Activated CD4-positive, alpha-beta T cell treated with anti-CD3 and anti-CD28 coated beads for 36 hours (primary cell): ENCODE data around the gene OR6B1. TPM values are rescaled to one million over a fixed set of nuclear protein-coding genes. Genes with fewer than 3 reads are reported as not detected.
"Not testable (repeated sequence)": the region's sequence is repeated elsewhere in the genome, so short reads cannot be mapped to it uniquely, and the experiment has no call there.

ENCODE experiments used
- ATAC-seq: fragments of 200-7000 bp; cut with Tn5 transposase; one replicate; pipeline ENCODE4 v1.10.0; 2021; ENCODE audit warnings: mild to moderate bottlenecking, moderate library complexity
- CTCF ChIA-PET: fragments of 350-600 bp; sonication (Branson Sonifier 250); formaldehyde crosslinking; loops from one replicate; lab custom pipeline; 2021; ENCODE audit warnings: antibody characterized with exemption; lab: Charles Lee
- POLR2A ChIA-PET: fragments of 350-600 bp; sonication (Branson Sonifier 250); formaldehyde crosslinking; loops from one replicate; lab custom pipeline; 2021; ENCODE audit warnings: antibody characterized with exemption, inconsistent platforms; lab: Charles Lee
- DNase-seq: peaks from one replicate; pipeline ENCODE4 v3.0.0-alpha.2; 2020
- H3K27ac Mint-ChIP-seq: one replicate; pipeline ENCODE4 v1.8.0; 2021; ENCODE audit warnings: mixed read lengths
- H3K27me3 Mint-ChIP-seq: one replicate; pipeline ENCODE4 v1.8.0; 2021; ENCODE audit warnings: mixed read lengths
- H3K36me3 Mint-ChIP-seq: one replicate; pipeline ENCODE4 v1.8.0; 2021; ENCODE audit warnings: low read depth, mixed read lengths
- H3K4me1 Mint-ChIP-seq: one replicate; pipeline ENCODE4 v1.8.0; 2021; ENCODE audit warnings: mixed read lengths
- H3K4me3 Mint-ChIP-seq: one replicate; pipeline ENCODE4 v1.8.0; 2021; ENCODE audit warnings: mild to moderate bottlenecking, moderate library complexity, mixed read lengths
- H3K9me3 Mint-ChIP-seq: one replicate; pipeline ENCODE4 v1.8.0; 2021; ENCODE audit warnings: low read depth, mixed read lengths
- intact Hi-C, 2 experiments: fragments of 100-400 bp; cut with DNase I in 1 of 2; cut with micrococcal nuclease in 1 of 2; formaldehyde crosslinking; loops; one replicate each; pipeline versions ENCODE4 v1.14.2 to v1.15.1; 2022 to 2024; cut with DNase I, micrococcal nuclease
- total RNA-seq, 2 experiments: library from RNA; stranded (reverse); gene quantifications; one replicate each; pipeline ENCODE4 v1.2.3, GENCODE V29; 2021

OR6B1 gene
- total RNA-seq, 2 experiments from 2014 or later = not detected

DNA sequence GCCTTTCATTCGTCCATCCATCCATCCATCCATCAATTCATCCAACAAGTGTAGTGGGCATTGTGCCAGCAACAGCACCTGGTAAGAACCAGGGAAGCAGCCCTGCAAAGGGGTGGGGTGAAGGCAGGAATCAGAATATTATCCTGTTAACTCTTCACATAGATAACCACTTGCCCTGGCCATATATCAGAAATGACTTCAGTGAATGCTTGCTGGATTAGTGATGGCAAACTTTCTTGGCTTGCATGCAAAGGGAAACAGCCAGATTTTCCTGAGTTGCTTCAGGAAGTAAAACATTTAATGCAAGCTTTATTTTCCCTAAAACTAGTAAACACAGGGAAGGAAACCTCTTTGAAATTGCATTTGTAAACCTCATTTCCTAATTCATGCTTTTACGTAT is 49.4 kb downstream of the OR6B1 start:
- Mint-ChIP-seq H3K27ac (no peak overlapping the region), H3K4me1 (no peaks in the 10 kb centered on the region), H3K4me3 (no peak overlapping the region), H3K9me3 (no peaks in the 10 kb centered on the region), H3K36me3 (no peaks in the 10 kb centered on the region), H3K27me3 (peaks cover 6% of the 10 kb centered on the region)
- intact Hi-C loops = no loop called here
- ChIA-PET POLR2A (no interaction called here), CTCF (no interaction called here)
- ATAC-seq (no peak), DNase-seq (no peak)

DNA sequence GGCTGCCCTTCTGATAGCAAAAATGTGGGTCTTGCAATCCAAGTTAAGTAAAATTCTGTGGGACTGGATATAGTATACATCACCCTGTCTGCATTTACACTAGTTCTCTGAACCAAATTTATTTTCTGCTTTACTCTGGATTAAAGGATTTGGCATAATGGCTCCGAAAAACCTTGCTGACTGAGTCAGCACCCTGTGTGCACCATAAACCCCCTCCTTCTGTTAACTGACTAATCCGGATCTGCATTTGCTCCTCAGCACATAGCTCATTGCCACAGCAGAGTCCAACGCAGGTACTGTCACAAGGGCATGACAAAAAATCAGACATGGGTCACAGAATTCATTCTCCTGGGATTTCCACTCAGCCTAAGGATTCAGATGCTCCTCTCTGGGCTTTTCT is 50.0 kb downstream of the OR6B1 start:
- Mint-ChIP-seq H3K36me3 (no peaks in the 10 kb centered on the region), H3K4me3 (no peak overlapping the region), H3K27me3 (peaks cover 6% of the 10 kb centered on the region), H3K4me1 (no peaks in the 10 kb centered on the region), H3K9me3 (no peaks in the 10 kb centered on the region), H3K27ac (no peak overlapping the region)
- CTCF ChIA-PET = no interaction called here
- ATAC-seq = no peak
- intact Hi-C loops = loop anchor here in 1 of 2 experiments (10.0 kb wide), 1 partner anchor 65 kb away; no protein-coding TSS in a partner anchor
- POLR2A ChIA-PET = no interaction called here
- no peak for DNase-seq

DNA sequence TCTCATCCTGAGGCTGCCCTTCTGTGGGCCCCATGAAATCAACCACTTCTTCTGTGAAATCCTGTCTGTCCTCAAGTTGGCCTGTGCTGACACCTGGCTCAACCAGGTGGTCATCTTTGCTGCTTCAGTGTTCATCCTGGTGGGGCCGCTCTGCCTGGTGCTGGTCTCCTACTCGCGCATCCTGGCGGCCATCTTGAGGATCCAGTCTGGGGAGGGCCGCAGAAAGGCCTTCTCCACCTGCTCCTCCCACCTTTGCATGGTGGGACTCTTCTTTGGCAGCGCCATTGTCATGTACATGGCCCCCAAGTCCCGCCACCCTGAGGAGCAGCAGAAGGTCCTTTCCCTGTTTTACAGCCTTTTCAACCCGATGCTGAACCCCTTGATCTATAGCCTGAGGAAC is 50.8 kb downstream of the OR6B1 start:
- H3K4me1 Mint-ChIP-seq, CTCF ChIA-PET, H3K36me3 Mint-ChIP-seq, H3K4me3 Mint-ChIP-seq, H3K27me3 Mint-ChIP-seq, ATAC-seq, H3K9me3 Mint-ChIP-seq, H3K27ac Mint-ChIP-seq, DNase-seq, POLR2A ChIA-PET: not testable (repeated sequence)
- intact Hi-C loops = loop anchor here in 1 of 2 experiments (10.0 kb wide), 1 partner anchor 64 kb away; no protein-coding TSS in a partner anchor

DNA sequence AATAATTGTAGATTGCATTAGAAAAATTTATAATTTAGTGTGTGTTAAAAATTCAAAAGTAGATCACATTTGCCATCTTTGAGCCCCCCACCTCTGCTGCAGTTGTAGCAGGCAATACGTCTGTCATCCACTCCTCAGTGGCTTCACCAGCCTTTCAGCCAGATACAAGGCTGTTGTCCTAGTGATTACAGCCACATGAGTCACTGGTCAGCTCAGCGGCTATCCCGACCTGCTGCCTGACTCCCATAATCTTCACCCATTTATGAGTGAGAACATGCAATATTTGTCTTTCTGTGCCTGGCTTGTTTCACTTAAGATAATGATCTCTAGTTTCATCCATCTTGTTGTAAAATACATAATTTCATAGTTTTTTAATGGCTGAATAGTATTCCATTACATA is 57.8 kb downstream of the OR6B1 start:
- no peaks in the 10 kb centered on the region for H3K4me1 Mint-ChIP-seq
- DNase-seq (no peak), ATAC-seq (no peak)
- H3K4me3 Mint-ChIP-seq = no peak overlapping the region
- CTCF ChIA-PET = no interaction called here
- POLR2A ChIA-PET = no interaction called here
- H3K27ac Mint-ChIP-seq = no peak overlapping the region
- H3K27me3 Mint-ChIP-seq = peaks cover 6% of the 10 kb centered on the region
- H3K36me3 Mint-ChIP-seq = no peaks in the 10 kb centered on the region
- intact Hi-C loops = loop anchor here in 1 of 2 experiments (10.0 kb wide), 1 partner anchor 57 kb away; no protein-coding TSS in a partner anchor
- H3K9me3 Mint-ChIP-seq = peaks cover 2% of the 10 kb centered on the region

Other genes with a start within 250 kb of the OR6B1 start
- 1 to 10 TPM in 1 of 2 experiments, under 1 TPM in 1; 0.94 to 1.5 TPM for gene CTAGE6, start 242.6 kb upstream of the OR6B1 start, total RNA-seq
- 10 to 100 TPM; 16.5 to 17.7 TPM for gene TCAF1, start 98.1 kb upstream of the OR6B1 start, total RNA-seq
- not detected for gene OR2F2, start 65.1 kb upstream of the OR6B1 start, total RNA-seq
- gene OR2F1, start 45.5 kb upstream of the OR6B1 start, total RNA-seq = not detected
- gene OR2A5, start 48.6 kb downstream of the OR6B1 start, total RNA-seq = not detected
- gene OR2A25, start 69.5 kb downstream of the OR6B1 start, total RNA-seq = not detected
- not detected for gene OR2A12, start 86.0 kb downstream of the OR6B1 start, total RNA-seq
- gene OR2A2, start 109.3 kb downstream of the OR6B1 start, total RNA-seq = not detected
- gene OR2A14, start 122.9 kb downstream of the OR6B1 start, total RNA-seq = not detected
- gene CTAGE4, start 183.1 kb downstream of the OR6B1 start, total RNA-seq = 1 to 10 TPM; 1.2 to 1.4 TPM
- 1 to 10 TPM; 5.1 to 6.3 TPM for gene ARHGEF35, start 195.5 kb downstream of the OR6B1 start, total RNA-seq
- not detected for gene OR2A42, start 239.3 kb downstream of the OR6B1 start, total RNA-seq